HG02571 (cell line): ENCODE results near the gene HDGF.

Experiments
- ATAC-seq: cut with Tn5 transposase; IDR thresholded peaks from one replicate; pipeline ENCODE4 v1.9.1; 2021; ENCODE audit warnings: mild to moderate bottlenecking, moderate library complexity; ENCODE audit not compliant: unreplicated experiment

The HDGF gene

GRCh38 chr1:156703336-156703735 is 48.1 kb downstream of the HDGF start:
- no peak for ATAC-seq

GRCh38 chr1:156700736-156701531 is 50.5 kb downstream of the HDGF start:
- no peak for ATAC-seq

GRCh38 chr1:156698995-156699394 is 52.5 kb downstream of the HDGF start:
- ATAC-seq = no peak

- no peak for ATAC-seq
Observed at GRCh38 chr1:156697481-156697880, 54.0 kb downstream of the HDGF start.

- no peak for ATAC-seq
Observed at GRCh38 chr1:156696755-156697154, 54.7 kb downstream of the HDGF start.

- ATAC-seq = no peak
Observed at GRCh38 chr1:156694690-156694962, 56.8 kb downstream of the HDGF start.

GRCh38 chr1:156693848-156694689 is 57.4 kb downstream of the HDGF start:
- no peak for ATAC-seq

- no peak for ATAC-seq
Observed at GRCh38 chr1:156692925-156693847, 58.3 kb downstream of the HDGF start.

GRCh38 chr1:156692441-156692924 is 59.0 kb downstream of the HDGF start:
- no peak for ATAC-seq
